ENCODE results near the gene HAT1. TPM values are rescaled to one million over a fixed set of nuclear protein-coding genes. Genes with fewer than 3 reads are reported as not detected.
A peak's percentile ranks its signal among the peaks of the same experiment; 100 is the strongest.

The HAT1 gene
- polyA plus RNA-seq, 2 of the 4 experiments (the other 2 are of a cell fraction): 94.3 to 139 TPM

GRCh38 chr2:171893196-171893823, 29.0 kb upstream of the HAT1 start:
- FAIRE-seq: no peak
- no peak for DNase-seq (ENCODE audit: low read depth in 1 of 2, low spot score in 1 of 2)
- ChIA-PET POLR2A (interaction anchor here (1.1 to 2.0 kb wide), 4 partner anchors 10 to 209 kb away, joined by 3 to 11 read pairs (median 9); partner anchors contain the start of genes DLX1, DLX2 and HAT1), CTCF (interaction anchor here (1.3 to 2.2 kb wide), 3 partner anchors 11 to 213 kb away, joined by 3 to 7 read pairs (median 4); partner anchors contain the start of gene DLX2)
- H3K4me3 ChIP-seq: peak overlapping the region; percentile 92
- WGBS (ENCODE audit: missing lambda C conversion rate): 48% methylated on average over 7 of the region's 7 CpGs
- H3K9me3 ChIP-seq: no peaks in the 10 kb centered on the region
- H3K27ac ChIP-seq: peak overlapping the region; percentile 92 to 96
- H3K4me1 ChIP-seq: peaks cover 13% of the 10 kb centered on the region; the same call in 2 of the 3 replicates
- TF ChIP-seq EHF (CRISPR knock-in tag; IDR thresholded peaks at IDR 0.05): no peak
- TF ChIP-seq JUN (IDR thresholded peaks at IDR 0.05): no peak
- peak in 1 of 2 experiments; percentile 50; a peak in 1 of 4 replicates for TF ChIP-seq CEBPB (IDR thresholded peaks at IDR 0.05)
- 0 out of 6 replicates have a peak, but pooled peaks of 1 of the 2 experiments have one; percentile 15 for ATAC-seq
- peak overlapping the region; percentile 87 for H3K4me2 ChIP-seq

GRCh38 chr2:171893824-171894611, 28.2 kb upstream of the HAT1 start, which contains the start of gene SLC25A12:
Gene SLC25A12 (minus strand): TSS chr2:171894244. CDS start chr2:171894214, 30 bp downstream.
- Histone ChIP-seq H3K4me3 (peak within 1 kb of the TSS; percentile 92), H3K27ac (peak within 1 kb of the TSS; percentile 92 to 96), H3K4me1 (peaks cover 13% of the 10 kb centered on the region; the same call in 2 of the 3 replicates), H3K4me2 (peak within 1 kb of the TSS; percentile 87), H3K9me3 (no peaks in the 10 kb centered on the region)
- ChIA-PET CTCF (interaction anchor here (1.3 to 2.2 kb wide), 3 partner anchors 10 to 212 kb away, joined by 3 to 7 read pairs (median 4); partner anchors contain the start of gene DLX2), POLR2A (interaction anchor here (1.2 to 2.0 kb wide), 3 partner anchors 28 to 208 kb away, joined by 9 to 11 read pairs (median 9); partner anchors contain the start of genes DLX1, DLX2 and HAT1)
- 3% methylated on average over 17 of the region's 63 CpGs for WGBS (ENCODE audit: missing lambda C conversion rate)
- ATAC-seq: peak; percentile 98 to 99
- no peak for TF ChIP-seq EP300 (IDR thresholded peaks at IDR 0.05)
- TF ChIP-seq, protein P1, sequence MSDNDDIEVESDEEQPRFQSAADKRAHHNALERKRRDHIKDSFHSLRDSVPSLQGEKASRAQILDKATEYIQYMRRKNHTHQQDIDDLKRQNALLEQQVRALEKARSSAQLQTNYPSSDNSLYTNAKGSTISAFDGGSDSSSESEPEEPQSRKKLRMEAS (IDR thresholded peaks at IDR 0.05): peak; percentile 56
- TF ChIP-seq KDM5A (IDR thresholded peaks at IDR 0.05): peak; percentile 58
- TF ChIP-seq HDAC2 (IDR thresholded peaks at IDR 0.05): no peak
- TF ChIP-seq ZNF302 (CRISPR knock-in tag; IDR thresholded peaks at IDR 0.05): no peak
- no peak for TF ChIP-seq ESRRA (IDR thresholded peaks at IDR 0.05; ENCODE audit: borderline replicate concordance, low read length)
- no peak for TF ChIP-seq RNF2 (IDR thresholded peaks at IDR 0.05; ENCODE audit: borderline replicate concordance, low read depth)
- peak in 1 of 2 experiments; percentile 71; a peak in 2 of 5 replicates for TF ChIP-seq JUN (IDR thresholded peaks at IDR 0.05)
- no peak for TF ChIP-seq NPAS2 (CRISPR knock-in tag; IDR thresholded peaks at IDR 0.05; ENCODE audit: borderline replicate concordance)
- peak in 1 of 2 experiments; percentile 10; a peak in 2 of 4 replicates for TF ChIP-seq CEBPB (IDR thresholded peaks at IDR 0.05)
- TF ChIP-seq E2F6 (IDR thresholded peaks at IDR 0.05; ENCODE audit: borderline replicate concordance, low read depth): 0 out of 2 replicates have a peak, but pooled peaks have one; percentile 42
- TF ChIP-seq MYC (IDR thresholded peaks at IDR 0.05; ENCODE audit: borderline replicate concordance, low read length): peak; percentile 86; the same call in 1 of the 2 replicates
- TF ChIP-seq POLR2A (IDR thresholded peaks at IDR 0.05; ENCODE audit: low read length): peak; percentile 68
- no peak for TF ChIP-seq BCL3 (IDR thresholded peaks at IDR 0.05)
- peak; percentile 94 for TF ChIP-seq PHF8 (IDR thresholded peaks at IDR 0.05; ENCODE audit: borderline replicate concordance, low read depth)
- 0 out of 5 replicates have a peak, but pooled peaks of 1 of the 2 experiments have one; percentile 15 for TF ChIP-seq RAD21 (conservative IDR thresholded peaks at IDR 0.05 in 1 of 2, IDR thresholded peaks at IDR 0.05 in 1 of 2)
- no peak; the same call in 1 of the 2 replicates for TF ChIP-seq NFE2L2 (conservative IDR thresholded peaks at IDR 0.05; ENCODE audit: low read length)
- FAIRE-seq: no peak
- peak; percentile 79 to 83 for DNase-seq (ENCODE audit: low read depth in 1 of 2, low spot score in 1 of 2)

Data from A549 (cell line).